MM.1S (cell line): ENCODE data around the gene CD40.

ENCODE experiments used
- CTCF ChIP-seq: fragments of 300-600 bp; sonication (generic); IDR thresholded peaks from 2 replicates; pipeline ENCODE4 v1.5.1; 2016; ENCODE audit warnings: antibody characterized with exemption, low read length, mixed read lengths
- EZH2 ChIP-seq: fragments of 300-600 bp; sonication (generic); optimal IDR thresholded peaks from 2 replicates; pipeline ENCODE3; 2017; ENCODE audit warnings: low read depth, mild to moderate bottlenecking, antibody characterized with exemption, low read length, mixed read lengths
- EZH2phosphoT487 ChIP-seq: fragments of 300-600 bp; sonication (generic); IDR thresholded peaks from 2 replicates; pipeline ENCODE4 v1.6.1; 2018; ENCODE audit warnings: antibody characterized with exemption, low read length

DNA sequence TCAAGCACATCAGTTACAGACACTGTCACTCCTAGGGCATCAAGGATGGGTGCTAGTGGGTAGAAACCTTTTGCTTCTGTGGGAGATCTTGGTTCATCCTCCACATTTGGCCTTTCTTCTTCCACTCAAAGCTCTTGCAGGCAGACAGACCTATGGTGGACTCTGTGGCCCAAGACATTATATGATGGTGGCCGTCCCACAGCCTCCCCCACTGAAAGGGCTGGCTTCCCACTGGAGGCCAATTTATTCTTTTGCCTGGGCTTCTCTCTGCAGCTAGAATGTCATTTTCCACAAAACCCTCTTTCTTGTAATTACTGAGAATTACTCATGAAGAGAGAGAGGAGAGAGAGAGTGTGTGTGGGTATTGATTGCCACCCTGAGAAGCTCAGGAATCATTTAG lies 43.8 kb downstream of the CD40 start:
- TF ChIP-seq EZH2 (no peak), CTCF (no peak), EZH2phosphoT487 (no peak)
